Astrocyte (in vitro differentiated cells and primary cell): ENCODE results near the gene PLAC1. TPM values are rescaled to one million over a fixed set of nuclear protein-coding genes. Genes with fewer than 3 reads are reported as not detected.

Experiments used
- DNase-seq: peaks from one replicate; pipeline ENCODE4 v3.0.0-alpha.2; 2010; ENCODE audit warnings: low read depth
- FAIRE-seq: peaks from 2 replicates; lab custom pipeline; 2011; peaks lifted over from hg19 to GRCh38; lab: Jason Lieb, UNC
- H2AFZ ChIP-seq: 2 replicates; pipeline ENCODE4 v1.6.0; 2012; ENCODE audit warnings: low read depth, low read length, inconsistent platforms
- H3K27ac ChIP-seq: 2 replicates; pipeline ENCODE4 v1.5.1; 2011; ENCODE audit warnings: low read depth, low read length, inconsistent platforms
- H3K27me3 ChIP-seq: 2 replicates; pipeline ENCODE4 v1.6.0; 2011; ENCODE audit warnings: low read length, inconsistent platforms; ENCODE audit not compliant: insufficient read depth
- H3K36me3 ChIP-seq: 2 replicates; pipeline ENCODE4 v1.5.1; 2011; ENCODE audit warnings: low read length, inconsistent platforms; ENCODE audit not compliant: insufficient read depth
- H3K4me1 ChIP-seq: 2 replicates; pipeline ENCODE4 v1.5.1; 2011; ENCODE audit warnings: low read length, inconsistent platforms; ENCODE audit not compliant: insufficient read depth
- H3K4me2 ChIP-seq: 2 replicates; pipeline ENCODE4 v1.6.0; 2012; ENCODE audit warnings: low read length, inconsistent platforms
- H3K4me3 ChIP-seq: 2 replicates; pipeline ENCODE4 v1.5.1; 2011; ENCODE audit warnings: low read depth, mild to moderate bottlenecking, low read length, inconsistent platforms; ENCODE audit not compliant: insufficient read depth
- H3K79me2 ChIP-seq: 2 replicates; pipeline ENCODE4 v1.6.0; 2012; ENCODE audit warnings: mild to moderate bottlenecking, low read length, inconsistent platforms; ENCODE audit not compliant: insufficient read depth
- H3K9ac ChIP-seq: 2 replicates; pipeline ENCODE4 v1.6.0; 2012; ENCODE audit warnings: mild to moderate bottlenecking, low read length, inconsistent platforms
- H3K9me3 ChIP-seq: 2 replicates; pipeline ENCODE4 v1.5.1; 2012; ENCODE audit warnings: low read depth, mild to moderate bottlenecking, low read length, inconsistent platforms; ENCODE audit not compliant: insufficient read depth
- H4K20me1 ChIP-seq: 2 replicates; pipeline ENCODE4 v1.6.0; 2012; ENCODE audit warnings: low read length, inconsistent platforms; ENCODE audit not compliant: insufficient read depth
- H3K27ac Mint-ChIP-seq: one replicate; pipeline ENCODE4 v1.8.0; 2021; ENCODE audit warnings: mild to moderate bottlenecking, mixed read lengths; ENCODE audit not compliant: unreplicated experiment
- H3K27me3 Mint-ChIP-seq: one replicate; pipeline ENCODE4 v1.8.0; 2021; ENCODE audit warnings: low read depth, mixed read lengths; ENCODE audit not compliant: unreplicated experiment
- H3K36me3 Mint-ChIP-seq: one replicate; pipeline ENCODE4 v1.8.0; 2021; ENCODE audit warnings: low read depth, mixed read lengths; ENCODE audit not compliant: unreplicated experiment
- H3K4me1 Mint-ChIP-seq: one replicate; pipeline ENCODE4 v1.8.0; 2021; ENCODE audit warnings: low read depth, mixed read lengths; ENCODE audit not compliant: unreplicated experiment
- H3K4me3 Mint-ChIP-seq: one replicate; pipeline ENCODE4 v1.8.0; 2021; ENCODE audit warnings: mild to moderate bottlenecking, moderate library complexity, mixed read lengths; ENCODE audit not compliant: unreplicated experiment
- H3K9me3 Mint-ChIP-seq: one replicate; pipeline ENCODE4 v1.8.0; 2021; ENCODE audit warnings: mild to moderate bottlenecking, mixed read lengths; ENCODE audit not compliant: unreplicated experiment
- EZH2 ChIP-seq: IDR thresholded peaks from 2 replicates; pipeline ENCODE4 v1.6.1; 2012; ENCODE audit warnings: mild to moderate bottlenecking, low read length, inconsistent platforms; ENCODE audit not compliant: insufficient read depth
- total RNA-seq: library from RNA; stranded (reverse); gene quantifications from 2 replicates; pipeline ENCODE4 v1.2.1, GENCODE V29; 2021
- TF ChIP-seq, protein P1 (sequence below): IDR thresholded peaks from 2 replicates; pipeline ENCODE4 v1.5.1; 2011; ENCODE audit warnings: low read depth, mild to moderate bottlenecking, inconsistent platforms, low read length, moderate library complexity; ENCODE audit not compliant: insufficient read depth

PLAC1 gene
- total RNA-seq, 1 donor from 2014 or later, result 0.61 TPM

GRCh38 chrX:134641346-134641745 is 16.9 kb downstream of the PLAC1 start:
- Histone ChIP-seq H4K20me1 (no peaks in the 10 kb centered on the region), H2AFZ (no peak overlapping the region), H3K4me1 (no peaks in the 10 kb centered on the region), H3K9me3 (no peaks in the 10 kb centered on the region), H3K4me3 (no peak overlapping the region), H3K27me3 (no peaks in the 10 kb centered on the region), H3K27ac (no peak overlapping the region), H3K4me2 (no peak overlapping the region), H3K36me3 (no peaks in the 10 kb centered on the region), H3K9ac (no peak overlapping the region), H3K79me2 (no peaks in the 10 kb centered on the region)
- no peak overlapping the region for H3K27ac Mint-ChIP-seq
- H3K27me3 Mint-ChIP-seq, result no peaks in the 10 kb centered on the region
- no peaks in the 10 kb centered on the region for H3K9me3 Mint-ChIP-seq
- no peaks in the 10 kb centered on the region for H3K36me3 Mint-ChIP-seq
- peak; percentile 59 for FAIRE-seq
- H3K4me1 Mint-ChIP-seq, result peaks cover 11% of the 10 kb centered on the region
- TF ChIP-seq, protein P1, sequence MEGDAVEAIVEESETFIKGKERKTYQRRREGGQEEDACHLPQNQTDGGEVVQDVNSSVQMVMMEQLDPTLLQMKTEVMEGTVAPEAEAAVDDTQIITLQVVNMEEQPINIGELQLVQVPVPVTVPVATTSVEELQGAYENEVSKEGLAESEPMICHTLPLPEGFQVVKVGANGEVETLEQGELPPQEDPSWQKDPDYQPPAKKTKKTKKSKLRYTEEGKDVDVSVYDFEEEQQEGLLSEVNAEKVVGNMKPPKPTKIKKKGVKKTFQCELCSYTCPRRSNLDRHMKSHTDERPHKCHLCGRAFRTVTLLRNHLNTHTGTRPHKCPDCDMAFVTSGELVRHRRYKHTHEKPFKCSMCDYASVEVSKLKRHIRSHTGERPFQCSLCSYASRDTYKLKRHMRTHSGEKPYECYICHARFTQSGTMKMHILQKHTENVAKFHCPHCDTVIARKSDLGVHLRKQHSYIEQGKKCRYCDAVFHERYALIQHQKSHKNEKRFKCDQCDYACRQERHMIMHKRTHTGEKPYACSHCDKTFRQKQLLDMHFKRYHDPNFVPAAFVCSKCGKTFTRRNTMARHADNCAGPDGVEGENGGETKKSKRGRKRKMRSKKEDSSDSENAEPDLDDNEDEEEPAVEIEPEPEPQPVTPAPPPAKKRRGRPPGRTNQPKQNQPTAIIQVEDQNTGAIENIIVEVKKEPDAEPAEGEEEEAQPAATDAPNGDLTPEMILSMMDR, result no peak
- TF ChIP-seq EZH2, result no peak
- H3K4me3 Mint-ChIP-seq, result no peak overlapping the region
- DNase-seq, result no peak

GRCh38 chrX:134640914-134641313 is 17.4 kb downstream of the PLAC1 start:
- Histone ChIP-seq H3K4me1 (no peaks in the 10 kb centered on the region), H3K27me3 (no peaks in the 10 kb centered on the region), H3K4me3 (no peak overlapping the region), H3K27ac (no peak overlapping the region), H3K4me2 (no peak overlapping the region), H4K20me1 (no peaks in the 10 kb centered on the region), H2AFZ (no peak overlapping the region), H3K36me3 (no peaks in the 10 kb centered on the region), H3K9me3 (no peaks in the 10 kb centered on the region), H3K79me2 (no peaks in the 10 kb centered on the region), H3K9ac (no peak overlapping the region)
- FAIRE-seq (no peak), DNase-seq (no peak)
- TF ChIP-seq, protein P1, result no peak
- TF ChIP-seq EZH2, result no peak
- no peak overlapping the region for H3K27ac Mint-ChIP-seq
- H3K27me3 Mint-ChIP-seq, result no peaks in the 10 kb centered on the region
- no peaks in the 10 kb centered on the region for H3K36me3 Mint-ChIP-seq
- peaks cover 11% of the 10 kb centered on the region for H3K4me1 Mint-ChIP-seq
- H3K4me3 Mint-ChIP-seq, result no peak overlapping the region
- H3K9me3 Mint-ChIP-seq, result no peaks in the 10 kb centered on the region

GRCh38 chrX:134636851-134637250 is 21.4 kb downstream of the PLAC1 start:
- Mint-ChIP-seq H3K36me3 (no peaks in the 10 kb centered on the region), H3K9me3 (no peaks in the 10 kb centered on the region), H3K4me1 (peaks cover 10% of the 10 kb centered on the region), H3K27ac (no peak overlapping the region), H3K27me3 (no peaks in the 10 kb centered on the region), H3K4me3 (no peak overlapping the region)
- Histone ChIP-seq H4K20me1 (no peaks in the 10 kb centered on the region), H3K36me3 (no peaks in the 10 kb centered on the region), H3K27me3 (no peaks in the 10 kb centered on the region), H2AFZ (peak overlapping the region; percentile 10), H3K4me3 (no peak overlapping the region), H3K27ac (no peak overlapping the region), H3K9me3 (no peaks in the 10 kb centered on the region), H3K79me2 (no peaks in the 10 kb centered on the region), H3K9ac (no peak overlapping the region), H3K4me2 (no peak overlapping the region), H3K4me1 (no peaks in the 10 kb centered on the region)
- DNase-seq, result peak; percentile 49
- TF ChIP-seq, protein P1, result no peak
- FAIRE-seq, result no peak
